ENCODE data around the gene NTNG1.

NTNG1 gene

GRCh38 chr1:107264007-107264406, 123.2 kb downstream of the NTNG1 start:
- DNase-seq = no peak

- DNase-seq = no peak
Observed at GRCh38 chr1:107264561-107264960, 123.7 kb downstream of the NTNG1 start.

GRCh38 chr1:107267489-107267888, 126.7 kb downstream of the NTNG1 start:
- no peak for DNase-seq

- DNase-seq = no peak
Observed at GRCh38 chr1:107272321-107272720, 131.5 kb downstream of the NTNG1 start.

GRCh38 chr1:107273515-107273914, 132.7 kb downstream of the NTNG1 start:
- DNase-seq = no peak

DNA sequence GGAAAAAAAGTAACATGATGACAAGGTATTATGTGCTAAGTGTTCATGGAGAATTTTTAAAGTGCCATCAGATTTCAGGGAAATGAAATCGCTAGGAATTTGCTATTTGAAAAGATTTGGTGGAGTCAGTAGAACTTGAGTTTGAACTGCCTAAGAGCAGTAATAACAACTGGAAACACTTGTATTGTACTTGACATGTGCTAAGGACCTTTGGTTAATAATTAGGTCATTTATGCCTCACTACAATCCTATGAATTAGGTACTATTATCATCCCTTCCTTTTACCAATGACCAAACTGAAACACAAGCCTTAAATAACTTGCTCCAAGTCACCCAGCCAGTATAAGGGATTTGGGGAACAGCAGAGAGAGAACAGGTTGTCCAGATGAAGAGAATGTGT, 133.4 kb downstream of the NTNG1 start:
- no peak for DNase-seq

- DNase-seq = no peak
Observed at GRCh38 chr1:107276247-107276646, 135.4 kb downstream of the NTNG1 start.

DNA sequence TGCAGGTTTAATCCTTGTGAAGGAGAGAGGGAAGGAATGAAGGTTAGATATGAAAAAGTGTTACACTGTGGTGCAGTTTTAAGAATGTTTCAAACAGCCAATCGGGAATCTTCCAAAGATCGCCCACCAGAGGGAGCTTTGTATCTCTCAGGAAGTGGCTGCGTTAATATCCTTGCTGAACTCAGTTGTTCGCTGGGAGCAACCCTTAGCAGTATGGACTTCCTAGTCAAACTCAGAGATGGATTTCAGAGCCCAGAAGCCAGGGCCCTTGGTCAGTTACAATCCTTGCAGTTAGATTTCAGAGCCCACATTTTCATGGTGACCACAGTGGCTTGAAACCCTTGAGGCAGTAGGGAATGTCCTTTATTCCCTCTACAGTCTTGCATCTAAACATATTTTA, 136.2 kb downstream of the NTNG1 start:
- DNase-seq = peak in 1 of 2 donors; percentile 3

GRCh38 chr1:107286125-107286524, 145.3 kb downstream of the NTNG1 start:
- DNase-seq = no peak

DNA sequence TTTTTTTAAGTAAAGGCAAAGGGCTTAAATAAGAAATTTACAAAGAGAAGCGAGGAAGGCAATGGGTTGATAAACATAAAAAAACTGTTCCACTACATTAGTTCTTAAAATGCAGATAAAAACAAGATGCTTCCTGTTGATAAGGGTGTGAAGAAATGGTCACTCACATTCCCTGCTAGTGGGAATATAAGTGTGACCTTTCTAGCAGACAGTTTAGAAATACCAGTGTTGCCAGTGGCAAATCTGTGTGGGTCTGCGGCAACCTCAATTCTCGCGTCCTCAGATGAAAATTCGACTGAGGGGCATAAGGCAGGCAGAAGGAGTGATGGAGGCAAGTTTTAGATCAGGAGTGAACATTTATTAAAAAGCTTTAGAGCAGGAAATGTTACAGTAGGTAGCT, 151.1 kb downstream of the NTNG1 start:
- DNase-seq = no peak

- no peak for DNase-seq
Observed at GRCh38 chr1:107293901-107294613, 153.2 kb downstream of the NTNG1 start.

DNA sequence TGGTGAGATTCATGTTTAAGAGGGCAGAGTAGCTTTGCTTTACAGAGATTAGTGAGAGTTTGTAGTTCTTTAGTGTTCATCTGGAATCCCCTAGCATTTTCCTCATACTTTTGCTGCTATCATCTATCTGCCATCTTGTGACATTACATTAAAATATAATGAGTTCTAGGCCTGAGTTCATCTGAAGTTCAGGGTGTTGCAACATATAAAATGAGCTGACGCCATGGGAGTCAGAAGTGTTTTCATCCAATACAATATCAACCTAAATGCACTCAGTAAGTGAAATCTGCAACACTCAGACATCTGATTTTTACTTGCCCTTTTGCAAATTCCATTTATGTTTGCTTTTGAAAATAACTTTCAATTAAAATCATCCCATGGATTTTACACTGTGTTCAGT, 153.8 kb downstream of the NTNG1 start:
- DNase-seq = no peak

- DNase-seq = no peak
Observed at GRCh38 chr1:107297681-107298080, 156.8 kb downstream of the NTNG1 start.

DNA sequence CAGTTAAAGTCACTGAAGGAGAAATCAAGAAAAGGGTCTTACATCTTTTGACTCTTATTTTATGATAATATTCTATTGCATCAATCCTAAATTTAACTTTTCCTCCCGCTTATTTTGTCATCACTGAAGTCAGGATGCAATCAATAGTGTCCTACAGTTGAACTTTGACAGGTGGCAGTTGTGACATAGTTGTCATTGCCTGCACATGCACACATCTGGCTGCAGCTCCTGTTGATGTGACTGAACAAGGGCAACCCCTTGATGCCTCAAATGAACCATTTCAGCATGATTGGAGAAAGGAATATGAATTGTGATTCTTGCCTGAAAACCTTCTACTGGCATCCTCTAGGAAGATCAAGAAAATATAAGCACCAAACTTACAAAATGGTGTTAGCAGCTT, 157.7 kb downstream of the NTNG1 start:
- DNase-seq = no peak

- no peak for DNase-seq
Observed at GRCh38 chr1:107299521-107299920, 158.7 kb downstream of the NTNG1 start.

DNA sequence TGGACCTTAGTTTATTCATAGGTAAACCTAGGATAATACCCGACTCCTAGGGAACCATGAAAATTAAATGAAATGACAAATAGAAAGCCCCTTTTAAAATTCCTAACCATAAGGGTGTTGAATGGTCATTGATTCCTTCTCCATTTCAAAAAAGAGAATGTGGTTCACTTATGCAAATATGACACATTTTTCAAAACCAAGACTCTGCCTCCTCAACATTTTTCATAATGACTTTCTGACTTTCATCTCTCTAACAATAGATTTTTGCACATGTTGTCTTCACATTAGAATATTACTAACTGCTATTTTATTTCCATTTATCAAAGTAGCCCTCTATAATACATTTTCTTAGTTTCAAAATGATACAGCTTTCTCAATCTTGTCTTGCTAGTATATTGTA, 169.1 kb downstream of the NTNG1 start:
- no peak for DNase-seq

DNA sequence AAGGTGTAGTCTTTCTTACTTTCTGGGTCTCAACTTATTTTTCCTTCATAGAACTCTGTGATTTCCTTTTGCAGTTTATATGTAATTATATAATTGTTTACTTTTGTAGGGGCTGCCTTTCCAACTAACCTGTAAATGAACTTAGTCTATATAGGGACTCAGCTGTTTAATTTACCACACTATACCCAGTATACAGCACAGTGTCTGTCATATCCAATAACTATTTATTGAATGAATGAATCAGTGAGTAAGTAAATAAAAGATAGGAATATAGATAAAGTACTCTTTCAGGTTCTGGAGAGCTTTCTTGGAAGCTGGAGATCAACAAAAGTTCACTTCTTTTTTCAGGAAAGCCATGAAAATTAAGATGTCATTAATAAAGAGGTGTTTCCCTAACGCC, 174.8 kb downstream of the NTNG1 start:
- no peak for DNase-seq

- no peak for DNase-seq
Observed at GRCh38 chr1:107318932-107319331, 178.1 kb downstream of the NTNG1 start.

DNA sequence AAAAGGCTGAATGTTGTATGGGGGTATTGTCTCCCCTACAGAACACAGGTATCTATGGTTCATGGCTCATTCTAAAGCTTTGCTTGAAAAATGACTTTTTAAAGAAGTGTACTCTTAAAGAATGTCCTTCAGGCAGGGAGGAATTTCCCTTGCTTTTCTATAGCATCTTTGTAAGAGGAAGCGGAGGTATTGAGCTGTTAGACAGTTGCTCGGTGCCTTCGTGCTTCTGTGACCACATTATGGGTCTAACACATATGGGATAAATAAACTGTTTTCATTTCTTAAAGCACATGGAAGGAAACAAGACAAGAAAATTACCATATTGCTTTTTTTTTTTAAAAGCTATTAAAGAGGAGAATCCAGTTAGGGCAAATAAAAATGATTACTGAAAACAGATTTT, 182.9 kb downstream of the NTNG1 start:
- no peak for DNase-seq

DNA sequence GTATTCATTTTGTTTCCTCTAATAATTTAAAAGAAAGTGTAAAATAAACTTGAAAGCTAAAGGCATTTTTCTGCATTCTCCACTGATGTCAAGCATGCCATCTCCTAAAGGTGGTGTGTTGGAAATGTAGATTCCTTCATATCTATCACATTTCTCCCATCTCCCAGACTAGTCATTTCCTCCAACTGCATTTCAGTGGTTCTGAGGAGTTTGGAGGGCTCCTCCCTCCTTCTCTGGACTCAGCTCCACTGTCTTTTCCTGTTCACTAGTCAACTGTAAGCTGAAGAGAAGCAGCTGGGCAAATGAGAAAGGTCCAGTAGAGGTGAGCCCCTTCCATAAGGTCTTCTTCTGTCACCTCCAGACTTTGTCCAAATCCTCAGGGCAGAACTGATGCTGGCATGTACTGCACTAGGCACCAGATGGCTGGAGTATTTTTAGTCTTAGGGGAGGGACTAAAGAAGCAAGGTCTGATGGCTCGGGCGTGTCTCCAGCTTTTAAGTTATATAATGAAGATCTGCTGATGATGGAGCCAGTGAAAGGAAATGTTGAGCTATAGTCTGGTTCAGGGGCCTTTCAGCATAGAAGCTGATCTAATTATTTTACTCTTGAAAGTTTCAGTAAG, 186.1 kb downstream of the NTNG1 start:
- no peak for DNase-seq

GRCh38 chr1:107327446-107327845, 186.6 kb downstream of the NTNG1 start:
- DNase-seq = no peak

DNA sequence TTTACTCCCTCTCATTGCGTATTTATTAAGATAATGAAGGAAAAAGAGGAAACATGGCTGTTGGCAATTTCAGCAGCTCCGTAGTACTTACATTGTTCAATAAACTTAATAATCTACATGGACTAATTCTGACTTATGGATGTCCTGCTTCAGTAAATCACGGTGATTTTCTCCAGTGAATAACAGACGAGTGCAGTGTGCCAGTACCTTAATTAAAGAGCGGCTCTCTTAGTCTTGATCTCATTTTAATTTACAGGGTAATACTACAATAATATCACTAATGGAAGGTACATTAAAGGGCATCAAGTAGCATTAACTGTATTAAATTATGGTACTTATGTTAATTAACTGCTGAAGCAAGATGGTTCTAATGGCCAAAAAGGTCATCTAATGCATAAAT, 187.2 kb downstream of the NTNG1 start:
- DNase-seq = no peak

DNA sequence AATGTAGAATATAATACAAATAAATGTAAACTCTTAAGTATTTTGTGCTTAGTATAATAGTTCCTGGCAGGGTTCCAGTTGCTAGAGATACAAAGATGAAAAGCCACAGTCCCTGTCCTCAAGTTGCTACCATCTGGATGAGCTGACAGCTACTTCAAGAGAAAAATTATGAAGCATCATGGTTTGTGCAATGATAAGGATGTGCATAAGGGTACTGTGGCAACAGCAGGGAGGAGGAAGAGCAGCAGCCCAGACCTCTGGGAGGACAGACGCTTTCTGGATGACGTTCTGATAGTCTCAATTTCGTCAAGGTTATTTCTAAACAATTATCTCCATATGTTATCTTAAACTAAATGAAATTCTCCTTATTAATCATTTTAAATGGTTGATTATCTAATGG, 198.9 kb downstream of the NTNG1 start:
- no peak for DNase-seq

DNA sequence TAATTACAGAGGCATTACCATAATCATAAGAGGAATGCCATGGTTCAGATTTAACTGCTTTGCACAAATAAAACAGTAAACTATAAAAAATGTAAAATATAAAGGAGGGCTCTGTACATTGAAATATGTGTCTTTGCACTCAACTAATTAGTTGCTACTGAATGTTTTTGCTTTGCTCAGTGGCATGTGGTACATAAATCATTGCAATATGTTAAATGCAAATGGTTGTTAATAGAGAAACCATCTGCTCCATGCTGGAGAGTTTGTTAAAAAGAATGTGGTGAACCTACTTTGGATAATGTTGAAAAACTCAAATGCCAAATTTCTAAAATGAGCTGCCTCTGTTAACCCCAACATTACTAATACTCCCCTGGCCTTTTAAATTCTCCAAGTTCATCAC, 201.5 kb downstream of the NTNG1 start:
- DNase-seq = no peak

- DNase-seq = no peak
Observed at GRCh38 chr1:107342768-107343167, 201.9 kb downstream of the NTNG1 start.
